Measurements from ENCODE around the gene TEX54.
"Not testable (repeated sequence)": the region's sequence is repeated elsewhere in the genome, so short reads cannot be mapped to it uniquely, and the experiment has no call there.

TEX54 gene

GRCh38 chr11:62830904-62831519, 1.6 kb downstream of the TEX54 start:
- DNase-seq = no peak

- DNase-seq = not testable (repeated sequence)
These were observed 4.5 kb downstream of the TEX54 start for GRCh38 chr11:62828130-62828529.

GRCh38 chr11:62823677-62824076, 9.0 kb downstream of the TEX54 start:
- no peak for DNase-seq

- DNase-seq = no peak
These were observed 15.5 kb downstream of the TEX54 start for GRCh38 chr11:62817129-62817528.

GRCh38 chr11:62816557-62816956, 16.1 kb downstream of the TEX54 start:
- no peak for DNase-seq

GRCh38 chr11:62811659-62812058, 21.0 kb downstream of the TEX54 start:
- DNase-seq = no peak

- DNase-seq = no peak
These were observed 21.9 kb downstream of the TEX54 start for GRCh38 chr11:62810748-62811147.

- peak in 1 of 2 donors; percentile 45 for DNase-seq
These were observed 26.0 kb downstream of the TEX54 start for GRCh38 chr11:62806611-62807121.

- no peak for DNase-seq
These were observed 26.6 kb downstream of the TEX54 start for GRCh38 chr11:62805961-62806441.

- peak; percentile 89 to 93 for DNase-seq
These were observed 27.4 kb downstream of the TEX54 start, which contains the start of gene NXF1 for GRCh38 chr11:62805076-62805892. Gene NXF1 (minus strand): TSS chr11:62805440. CDS start chr11:62805356, 84 bp downstream.

GRCh38 chr11:62804310-62805075, 28.1 kb downstream of the TEX54 start:
- no peak for DNase-seq

GRCh38 chr11:62801071-62801470, 31.6 kb downstream of the TEX54 start:
- DNase-seq = no peak

GRCh38 chr11:62799486-62799885, 33.2 kb downstream of the TEX54 start:
- DNase-seq = no peak

GRCh38 chr11:62796281-62796680, 36.4 kb downstream of the TEX54 start:
- no peak for DNase-seq

- no peak for DNase-seq
These were observed 38.4 kb downstream of the TEX54 start for GRCh38 chr11:62794201-62794775.

GRCh38 chr11:62792202-62792575, 40.5 kb downstream of the TEX54 start:
- no peak for DNase-seq

GRCh38 chr11:62791501-62792201, 41.0 kb downstream of the TEX54 start, which contains the start of gene TMEM223:
Gene TMEM223 (minus strand): TSS chr11:62792006. CDS start chr11:62791994, 12 bp downstream.
- DNase-seq = peak; percentile 48 to 76

GRCh38 chr11:62789576-62789975, 43.1 kb downstream of the TEX54 start:
- DNase-seq = no peak

- no peak for DNase-seq
These were observed 43.6 kb downstream of the TEX54 start for GRCh38 chr11:62788991-62789390.

- DNase-seq = peak; percentile 86 to 97
These were observed 45.5 kb downstream of the TEX54 start, which contains the start of gene TMEM179B for GRCh38 chr11:62787005-62787759. Gene TMEM179B (plus strand): TSS chr11:62787402. CDS start chr11:62787432, 30 bp downstream.
